Measurements from ENCODE around the gene OLFM3.

OLFM3 gene

DNA sequence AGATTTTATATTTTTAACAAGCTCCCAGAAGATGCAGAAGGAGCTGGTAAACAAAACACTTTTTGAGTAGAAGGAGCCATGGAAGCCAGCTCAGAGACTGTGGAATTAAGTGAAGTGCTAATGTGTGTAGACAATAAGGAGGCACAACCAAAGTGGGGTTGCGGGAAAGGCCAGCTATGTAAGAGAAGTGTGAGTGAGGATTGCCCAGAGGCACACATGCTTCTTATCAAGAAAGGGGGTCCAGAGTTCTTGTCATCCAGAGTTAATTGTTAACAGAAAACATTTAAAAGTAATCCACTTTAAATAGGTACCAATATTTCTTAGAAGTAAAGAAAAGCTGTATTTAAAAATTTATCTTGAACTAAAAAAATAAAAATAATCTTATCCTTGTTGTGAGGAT is 136.8 kb downstream of the OLFM3 start:
- H3K27ac ChIP-seq (ENCODE audit: low read depth, low read length): no peak overlapping the region
- no peaks in the 10 kb centered on the region for H3K4me1 ChIP-seq (ENCODE audit: control insufficient read depth in 1 of 2, insufficient read depth in 2 of 2, low read length in 2 of 2)
- H3K9me3 ChIP-seq (ENCODE audit: control insufficient read depth in 1 of 2, low read length in 2 of 2): no peaks in the 10 kb centered on the region
- H3K27me3 ChIP-seq (ENCODE audit: control insufficient read depth in 1 of 2, insufficient read depth in 2 of 2, low read length in 2 of 2): no peaks in the 10 kb centered on the region
- H3K36me3 ChIP-seq (ENCODE audit: control insufficient read depth in 1 of 2, insufficient read depth in 2 of 2, low read length in 2 of 2): no peaks in the 10 kb centered on the region
- no peak overlapping the region for H3K4me3 ChIP-seq (ENCODE audit: low read depth in 1 of 2, low read length in 2 of 2)
- H3K9ac ChIP-seq (ENCODE audit: low read depth in 1 of 2, low read length in 2 of 2): no peak overlapping the region

GRCh38 chr1:101854271-101854670 is 142.5 kb downstream of the OLFM3 start:
- H3K4me1 ChIP-seq (ENCODE audit: control insufficient read depth in 1 of 2, insufficient read depth in 2 of 2, low read length in 2 of 2): no peaks in the 10 kb centered on the region
- no peaks in the 10 kb centered on the region for H3K27me3 ChIP-seq (ENCODE audit: control insufficient read depth in 1 of 2, insufficient read depth in 2 of 2, low read length in 2 of 2)
- no peak overlapping the region for H3K9ac ChIP-seq (ENCODE audit: low read depth in 1 of 2, low read length in 2 of 2)
- no peak overlapping the region for H3K4me3 ChIP-seq (ENCODE audit: low read depth in 1 of 2, low read length in 2 of 2)
- H3K27ac ChIP-seq (ENCODE audit: low read depth, low read length): no peak overlapping the region
- no peaks in the 10 kb centered on the region for H3K36me3 ChIP-seq (ENCODE audit: control insufficient read depth in 1 of 2, insufficient read depth in 2 of 2, low read length in 2 of 2)
- no peaks in the 10 kb centered on the region for H3K9me3 ChIP-seq (ENCODE audit: control insufficient read depth in 1 of 2, low read length in 2 of 2)

DNA sequence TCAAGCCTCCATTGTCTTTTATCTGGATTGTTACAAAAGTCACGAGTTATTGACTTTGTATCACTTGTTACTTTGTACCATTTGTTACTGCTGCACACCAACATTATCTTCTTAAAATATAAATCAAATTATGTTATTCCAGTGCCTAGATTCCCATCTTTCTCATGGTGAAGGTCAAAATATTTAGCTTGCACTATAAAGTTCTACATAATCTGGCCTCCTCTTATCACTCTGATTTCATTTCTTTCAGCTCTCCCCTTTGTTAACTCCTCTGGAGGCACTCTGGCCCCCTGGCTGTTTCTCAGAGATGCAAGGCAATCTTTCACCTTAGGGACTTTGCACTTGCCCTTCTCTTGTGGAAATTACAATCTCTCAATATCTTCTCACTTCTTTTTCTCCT is 143.8 kb downstream of the OLFM3 start:
- H3K9ac ChIP-seq (ENCODE audit: low read depth in 1 of 2, low read length in 2 of 2): no peak overlapping the region
- no peak overlapping the region for H3K27ac ChIP-seq (ENCODE audit: low read depth, low read length)
- no peaks in the 10 kb centered on the region for H3K9me3 ChIP-seq (ENCODE audit: control insufficient read depth in 1 of 2, low read length in 2 of 2)
- H3K27me3 ChIP-seq (ENCODE audit: control insufficient read depth in 1 of 2, insufficient read depth in 2 of 2, low read length in 2 of 2): no peaks in the 10 kb centered on the region
- no peaks in the 10 kb centered on the region for H3K36me3 ChIP-seq (ENCODE audit: control insufficient read depth in 1 of 2, insufficient read depth in 2 of 2, low read length in 2 of 2)
- H3K4me1 ChIP-seq (ENCODE audit: control insufficient read depth in 1 of 2, insufficient read depth in 2 of 2, low read length in 2 of 2): no peaks in the 10 kb centered on the region
- no peak overlapping the region for H3K4me3 ChIP-seq (ENCODE audit: low read depth in 1 of 2, low read length in 2 of 2)

GRCh38 chr1:101849356-101849755 is 147.4 kb downstream of the OLFM3 start:
- no peaks in the 10 kb centered on the region for H3K4me1 ChIP-seq (ENCODE audit: control insufficient read depth in 1 of 2, insufficient read depth in 2 of 2, low read length in 2 of 2)
- no peak overlapping the region for H3K9ac ChIP-seq (ENCODE audit: low read depth in 1 of 2, low read length in 2 of 2)
- peaks cover 0 to 6% of the 10 kb centered on the region in 2 donors for H3K27me3 ChIP-seq (ENCODE audit: control insufficient read depth in 1 of 2, insufficient read depth in 2 of 2, low read length in 2 of 2)
- H3K4me3 ChIP-seq (ENCODE audit: low read depth in 1 of 2, low read length in 2 of 2): no peak overlapping the region
- H3K9me3 ChIP-seq (ENCODE audit: control insufficient read depth in 1 of 2, low read length in 2 of 2): no peaks in the 10 kb centered on the region
- H3K27ac ChIP-seq (ENCODE audit: low read depth, low read length): no peak overlapping the region
- no peaks in the 10 kb centered on the region for H3K36me3 ChIP-seq (ENCODE audit: control insufficient read depth in 1 of 2, insufficient read depth in 2 of 2, low read length in 2 of 2)

- no peak overlapping the region for H3K4me3 ChIP-seq (ENCODE audit: low read depth in 1 of 2, low read length in 2 of 2)
Observed at GRCh38 chr1:101847626-101848025, 149.1 kb downstream of the OLFM3 start.

DNA sequence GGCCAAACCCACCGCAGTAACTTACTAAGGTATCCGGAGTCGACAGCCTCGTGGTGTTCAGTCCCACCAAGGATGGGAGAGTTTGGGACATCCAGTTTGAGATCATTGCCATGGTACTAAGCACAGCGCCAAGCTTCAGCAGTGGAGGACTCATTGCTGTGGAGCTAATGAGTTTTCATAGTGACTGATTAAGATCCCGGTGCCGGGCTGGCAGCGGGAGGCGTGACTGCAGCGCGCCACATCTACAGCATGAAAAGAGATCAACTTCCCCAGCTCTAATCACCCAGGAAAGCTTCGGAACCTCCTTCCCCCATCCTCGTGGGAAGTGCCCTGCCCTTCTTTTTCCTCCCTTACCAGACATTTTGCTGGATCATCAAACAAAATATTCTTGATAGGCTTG is 149.9 kb downstream of the OLFM3 start:
- no peaks in the 10 kb centered on the region for H3K36me3 ChIP-seq (ENCODE audit: control insufficient read depth in 1 of 2, insufficient read depth in 2 of 2, low read length in 2 of 2)
- H3K27ac ChIP-seq (ENCODE audit: low read depth, low read length): no peak overlapping the region
- H3K9me3 ChIP-seq (ENCODE audit: control insufficient read depth in 1 of 2, low read length in 2 of 2): no peaks in the 10 kb centered on the region
- H3K4me1 ChIP-seq (ENCODE audit: control insufficient read depth in 1 of 2, insufficient read depth in 2 of 2, low read length in 2 of 2): no peaks in the 10 kb centered on the region
- peaks cover 0 to 6% of the 10 kb centered on the region in 2 donors for H3K27me3 ChIP-seq (ENCODE audit: control insufficient read depth in 1 of 2, insufficient read depth in 2 of 2, low read length in 2 of 2)
- no peak overlapping the region for H3K9ac ChIP-seq (ENCODE audit: low read depth in 1 of 2, low read length in 2 of 2)
- H3K4me3 ChIP-seq (ENCODE audit: low read depth in 1 of 2, low read length in 2 of 2): no peak overlapping the region

More at GRCh38 chr1:101847626-101848025, 149.1 kb downstream of the OLFM3 start:
- no peaks in the 10 kb centered on the region for H3K9me3 ChIP-seq (ENCODE audit: control insufficient read depth in 1 of 2, low read length in 2 of 2)
- H3K27me3 ChIP-seq (ENCODE audit: control insufficient read depth in 1 of 2, insufficient read depth in 2 of 2, low read length in 2 of 2): peaks cover 0 to 6% of the 10 kb centered on the region in 2 donors
- no peak overlapping the region for H3K27ac ChIP-seq (ENCODE audit: low read depth, low read length)
- no peaks in the 10 kb centered on the region for H3K4me1 ChIP-seq (ENCODE audit: control insufficient read depth in 1 of 2, insufficient read depth in 2 of 2, low read length in 2 of 2)
- no peaks in the 10 kb centered on the region for H3K36me3 ChIP-seq (ENCODE audit: control insufficient read depth in 1 of 2, insufficient read depth in 2 of 2, low read length in 2 of 2)
- no peak overlapping the region for H3K9ac ChIP-seq (ENCODE audit: low read depth in 1 of 2, low read length in 2 of 2)

- Histone ChIP-seq H3K36me3 (ENCODE audit: control insufficient read depth in 1 of 2, insufficient read depth in 2 of 2, low read length in 2 of 2) (no peaks in the 10 kb centered on the region), H3K4me3 (ENCODE audit: low read depth in 1 of 2, low read length in 2 of 2) (no peak overlapping the region), H3K27ac (ENCODE audit: low read depth, low read length) (no peak overlapping the region), H3K9ac (ENCODE audit: low read depth in 1 of 2, low read length in 2 of 2) (no peak overlapping the region), H3K9me3 (ENCODE audit: control insufficient read depth in 1 of 2, low read length in 2 of 2) (no peaks in the 10 kb centered on the region), H3K27me3 (ENCODE audit: control insufficient read depth in 1 of 2, insufficient read depth in 2 of 2, low read length in 2 of 2) (peaks cover 0 to 6% of the 10 kb centered on the region in 2 donors), H3K4me1 (ENCODE audit: control insufficient read depth in 1 of 2, insufficient read depth in 2 of 2, low read length in 2 of 2) (no peaks in the 10 kb centered on the region)
Observed at GRCh38 chr1:101843160-101843559, 153.6 kb downstream of the OLFM3 start.

GRCh38 chr1:101841824-101842223 is 154.9 kb downstream of the OLFM3 start:
- H3K36me3 ChIP-seq (ENCODE audit: control insufficient read depth in 1 of 2, insufficient read depth in 2 of 2, low read length in 2 of 2): no peaks in the 10 kb centered on the region
- H3K9me3 ChIP-seq (ENCODE audit: control insufficient read depth in 1 of 2, low read length in 2 of 2): no peaks in the 10 kb centered on the region
- peaks cover 0 to 3% of the 10 kb centered on the region in 2 donors for H3K27me3 ChIP-seq (ENCODE audit: control insufficient read depth in 1 of 2, insufficient read depth in 2 of 2, low read length in 2 of 2)
- no peak overlapping the region for H3K4me3 ChIP-seq (ENCODE audit: low read depth in 1 of 2, low read length in 2 of 2)
- H3K4me1 ChIP-seq (ENCODE audit: control insufficient read depth in 1 of 2, insufficient read depth in 2 of 2, low read length in 2 of 2): no peaks in the 10 kb centered on the region
- H3K27ac ChIP-seq (ENCODE audit: low read depth, low read length): no peak overlapping the region
- no peak overlapping the region for H3K9ac ChIP-seq (ENCODE audit: low read depth in 1 of 2, low read length in 2 of 2)

DNA sequence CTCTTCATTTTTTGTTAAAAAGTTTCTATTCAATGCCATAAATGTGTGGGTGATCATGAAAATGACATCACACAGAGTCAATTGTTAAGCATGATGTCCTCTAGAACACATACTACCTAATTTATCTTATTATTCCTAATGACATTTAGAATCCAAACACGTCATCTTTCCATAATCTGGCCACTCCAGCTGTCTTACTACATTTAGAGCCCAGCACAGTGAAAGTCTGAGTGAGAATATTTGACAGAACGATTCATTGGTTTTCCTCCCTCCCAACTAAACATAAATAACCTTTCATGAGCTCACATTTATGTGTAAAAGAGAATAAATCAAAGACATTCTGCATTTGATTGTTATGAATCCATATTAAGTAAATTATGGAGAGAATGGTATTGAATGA is 160.7 kb downstream of the OLFM3 start:
- no peaks in the 10 kb centered on the region for H3K4me1 ChIP-seq (ENCODE audit: control insufficient read depth in 1 of 2, insufficient read depth in 2 of 2, low read length in 2 of 2)
- no peak overlapping the region for H3K27ac ChIP-seq (ENCODE audit: low read depth, low read length)
- no peak overlapping the region for H3K4me3 ChIP-seq (ENCODE audit: low read depth in 1 of 2, low read length in 2 of 2)
- no peaks in the 10 kb centered on the region for H3K9me3 ChIP-seq (ENCODE audit: control insufficient read depth in 1 of 2, low read length in 2 of 2)
- no peak overlapping the region for H3K9ac ChIP-seq (ENCODE audit: low read depth in 1 of 2, low read length in 2 of 2)
- H3K36me3 ChIP-seq (ENCODE audit: control insufficient read depth in 1 of 2, insufficient read depth in 2 of 2, low read length in 2 of 2): no peaks in the 10 kb centered on the region
- H3K27me3 ChIP-seq (ENCODE audit: control insufficient read depth in 1 of 2, insufficient read depth in 2 of 2, low read length in 2 of 2): no peaks in the 10 kb centered on the region

- Histone ChIP-seq H3K4me1 (ENCODE audit: control insufficient read depth in 1 of 2, insufficient read depth in 2 of 2, low read length in 2 of 2) (no peaks in the 10 kb centered on the region), H3K4me3 (ENCODE audit: low read depth in 1 of 2, low read length in 2 of 2) (no peak overlapping the region), H3K9me3 (ENCODE audit: control insufficient read depth in 1 of 2, low read length in 2 of 2) (no peaks in the 10 kb centered on the region), H3K27ac (ENCODE audit: low read depth, low read length) (no peak overlapping the region), H3K27me3 (ENCODE audit: control insufficient read depth in 1 of 2, insufficient read depth in 2 of 2, low read length in 2 of 2) (no peaks in the 10 kb centered on the region), H3K9ac (ENCODE audit: low read depth in 1 of 2, low read length in 2 of 2) (no peak overlapping the region), H3K36me3 (ENCODE audit: control insufficient read depth in 1 of 2, insufficient read depth in 2 of 2, low read length in 2 of 2) (no peaks in the 10 kb centered on the region)
Observed at GRCh38 chr1:101833312-101833711, 163.4 kb downstream of the OLFM3 start.

DNA sequence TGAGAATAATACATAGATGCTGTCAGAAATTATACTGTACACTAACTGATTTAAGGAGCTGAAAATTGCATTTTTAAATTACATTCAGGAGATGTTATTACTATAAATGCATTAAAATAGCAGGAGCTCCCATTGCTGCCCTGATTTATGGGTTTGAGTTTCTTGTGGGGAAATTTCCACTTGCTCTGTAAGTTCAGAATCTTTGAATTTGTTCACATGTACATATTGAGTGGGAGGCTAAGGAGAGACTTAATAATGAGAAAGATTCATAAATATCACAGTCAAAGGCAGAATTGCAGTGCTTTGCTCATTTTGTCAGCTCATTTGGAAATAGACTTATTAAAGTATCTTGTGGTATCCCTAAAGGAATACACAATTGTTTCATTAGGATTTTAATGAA is 170.3 kb downstream of the OLFM3 start:
- H3K4me1 ChIP-seq (ENCODE audit: control insufficient read depth in 1 of 2, insufficient read depth in 2 of 2, low read length in 2 of 2): no peaks in the 10 kb centered on the region
- no peaks in the 10 kb centered on the region for H3K9me3 ChIP-seq (ENCODE audit: control insufficient read depth in 1 of 2, low read length in 2 of 2)
- H3K9ac ChIP-seq (ENCODE audit: low read depth in 1 of 2, low read length in 2 of 2): no peak overlapping the region
- no peaks in the 10 kb centered on the region for H3K36me3 ChIP-seq (ENCODE audit: control insufficient read depth in 1 of 2, insufficient read depth in 2 of 2, low read length in 2 of 2)
- no peaks in the 10 kb centered on the region for H3K27me3 ChIP-seq (ENCODE audit: control insufficient read depth in 1 of 2, insufficient read depth in 2 of 2, low read length in 2 of 2)
- no peak overlapping the region for H3K27ac ChIP-seq (ENCODE audit: low read depth, low read length)
- no peak overlapping the region for H3K4me3 ChIP-seq (ENCODE audit: low read depth in 1 of 2, low read length in 2 of 2)

Data from duodenal mucosa (tissue), 2 donors.